HG03432 (cell line): ENCODE measurements around the gene KNSTRN.
A peak's percentile ranks its signal among the peaks of the same experiment; 100 is the strongest.

Source experiments
- ATAC-seq: cut with Tn5 transposase; IDR thresholded peaks from one replicate; pipeline ENCODE4 v1.9.1; 2021; ENCODE audit warnings: mild to moderate bottlenecking, moderate library complexity; ENCODE audit not compliant: unreplicated experiment

The KNSTRN gene

DNA sequence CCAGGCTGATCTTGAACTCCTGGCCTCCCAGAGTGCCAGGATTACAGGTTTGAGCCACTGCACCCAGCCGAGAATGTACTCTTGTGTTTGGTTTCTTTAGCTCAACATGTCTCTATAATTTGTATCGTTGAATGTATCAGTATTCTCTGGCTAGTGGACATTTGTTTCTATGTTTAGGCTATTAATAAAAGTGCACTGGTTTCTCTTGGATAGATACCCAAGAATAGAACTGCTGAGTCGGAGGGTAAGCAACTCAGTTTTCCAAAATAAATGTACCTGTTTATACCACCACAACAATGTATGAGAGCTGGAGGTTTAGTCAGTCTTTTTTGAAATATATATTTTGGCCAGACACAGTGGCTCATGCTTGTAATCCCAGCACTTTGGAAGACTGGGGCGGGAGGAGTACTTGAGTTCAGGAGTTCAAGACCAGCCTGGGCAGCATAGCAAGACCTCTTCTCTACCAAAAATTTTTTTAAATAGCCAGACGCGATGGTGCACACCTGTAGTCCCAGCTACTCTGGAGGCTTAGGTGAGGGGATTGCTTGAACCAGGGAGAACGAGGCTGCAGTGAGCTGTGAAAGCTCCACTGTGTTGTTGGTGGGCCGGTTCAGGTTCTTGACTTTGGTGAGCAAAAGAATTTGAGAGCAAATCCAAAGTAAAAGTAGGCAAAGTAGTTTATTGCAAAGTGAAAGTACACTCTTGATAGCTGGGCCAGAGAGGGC lies 15.3 kb downstream of the KNSTRN start:
- no peak for ATAC-seq

DNA sequence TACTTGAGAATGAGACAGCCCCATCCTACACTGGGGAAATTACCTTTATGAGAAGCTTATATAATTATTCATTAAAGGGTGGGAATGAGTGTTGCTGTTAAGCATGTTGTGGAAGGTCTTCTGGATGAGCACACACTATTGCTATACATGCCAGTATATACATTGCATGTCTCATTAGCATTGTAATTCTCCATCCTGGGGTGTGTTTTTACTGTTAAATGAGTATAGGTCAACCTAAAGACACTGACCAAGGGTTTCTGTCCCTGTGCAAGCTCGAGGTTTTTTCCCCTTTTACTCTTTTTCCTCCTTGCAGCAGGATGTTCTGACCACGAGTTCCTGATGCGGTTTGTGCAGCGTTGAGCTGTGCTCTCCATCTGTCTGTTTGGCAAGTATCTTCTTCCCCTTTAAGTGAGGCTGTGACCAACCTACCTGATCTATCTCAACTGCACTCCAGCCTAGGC lies 15.9 kb downstream of the KNSTRN start:
- ATAC-seq: peak; percentile 81

DNA sequence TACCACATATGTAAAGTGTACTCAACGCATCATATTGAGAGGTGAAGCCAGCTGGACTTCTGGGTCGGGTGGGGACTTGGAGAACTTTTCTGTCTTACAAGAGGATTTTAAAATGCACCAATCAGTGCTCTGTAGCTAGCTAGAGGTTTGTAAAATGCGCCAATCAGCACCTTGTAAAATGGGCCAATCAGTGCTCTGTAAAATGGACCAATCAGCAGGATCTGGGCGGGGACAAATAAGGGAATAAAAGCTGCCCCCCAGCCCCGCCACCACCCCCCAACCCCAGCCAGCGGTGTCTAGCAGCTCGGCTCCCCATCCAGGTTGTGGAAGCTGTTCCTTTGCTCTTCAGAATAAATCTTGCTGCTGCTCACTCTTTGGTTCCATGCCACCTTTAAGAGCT lies 16.8 kb downstream of the KNSTRN start:
- ATAC-seq: no peak

GRCh38 chr15:40405501-40406381 lies 23.2 kb downstream of the KNSTRN start, which contains the start of gene IVD:
Gene IVD, plus strand, starts transcription at chr15:40405795. Its CDS starts 33 bp downstream, at chr15:40405828.
- ATAC-seq: peak; percentile 90

- ATAC-seq: peak; percentile 56
Observed at GRCh38 chr15:40407330-40407990, 24.9 kb downstream of the KNSTRN start.

DNA sequence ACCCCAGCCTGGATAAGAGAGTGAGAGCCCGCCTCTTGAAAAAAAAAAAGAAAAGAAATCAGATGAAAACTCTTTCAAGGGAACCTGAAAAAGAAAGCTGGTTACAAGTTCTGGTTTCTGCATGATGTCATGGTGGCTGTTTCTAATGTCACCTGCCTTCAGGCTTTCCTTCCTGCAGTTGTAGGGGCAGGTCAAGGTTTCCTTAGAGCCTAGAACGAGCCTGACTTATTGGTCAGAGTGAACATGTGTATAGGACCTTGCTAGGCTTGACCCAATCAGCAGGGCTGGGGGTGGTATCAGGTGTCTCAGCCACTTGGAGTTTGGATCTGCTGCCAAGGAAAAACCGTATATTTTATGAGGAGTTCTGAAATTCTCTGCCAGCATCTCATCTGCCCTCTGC lies 26.8 kb downstream of the KNSTRN start:
- no peak for ATAC-seq

DNA sequence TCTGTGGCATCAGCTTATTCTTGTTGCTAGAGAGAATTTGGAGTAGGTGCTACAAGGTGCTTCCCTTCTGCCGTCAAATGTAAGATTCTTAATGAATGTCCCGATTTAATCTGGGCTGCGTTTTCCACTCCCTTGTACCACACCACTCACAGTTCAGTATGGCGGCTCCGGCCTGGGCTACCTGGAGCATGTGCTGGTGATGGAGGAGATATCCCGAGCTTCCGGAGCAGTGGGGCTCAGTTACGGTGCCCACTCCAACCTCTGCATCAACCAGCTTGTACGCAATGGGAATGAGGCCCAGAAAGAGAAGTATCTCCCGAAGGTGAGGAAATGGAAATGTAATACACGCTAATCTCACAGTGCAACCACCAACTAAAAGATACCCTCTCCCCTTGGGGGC lies 28.0 kb downstream of the KNSTRN start:
- no peak for ATAC-seq

GRCh38 chr15:40412095-40412759 lies 29.7 kb downstream of the KNSTRN start:
- ATAC-seq: no peak

- ATAC-seq: no peak
Observed at GRCh38 chr15:40413036-40413435, 30.5 kb downstream of the KNSTRN start.

DNA sequence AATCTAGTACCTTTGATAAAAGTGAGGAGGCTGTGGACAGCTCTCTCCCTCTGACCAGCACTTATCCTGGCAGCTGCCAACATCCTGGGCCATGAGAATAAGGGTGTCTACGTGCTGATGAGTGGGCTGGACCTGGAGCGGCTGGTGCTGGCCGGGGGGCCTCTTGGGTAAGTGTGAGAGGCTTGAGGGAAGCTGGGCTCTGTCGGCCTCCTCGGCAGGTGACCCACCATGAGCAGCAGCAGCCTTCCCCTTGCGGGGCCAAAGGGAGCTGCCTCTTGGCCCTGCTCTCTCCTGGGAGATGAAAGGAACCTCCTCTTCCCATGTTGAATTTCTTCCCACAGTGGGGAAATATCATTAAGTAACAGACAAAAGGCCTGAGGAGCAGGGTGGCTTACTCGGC lies 32.3 kb downstream of the KNSTRN start:
- no peak for ATAC-seq

GRCh38 chr15:40415226-40415625 lies 32.7 kb downstream of the KNSTRN start:
- no peak for ATAC-seq

DNA sequence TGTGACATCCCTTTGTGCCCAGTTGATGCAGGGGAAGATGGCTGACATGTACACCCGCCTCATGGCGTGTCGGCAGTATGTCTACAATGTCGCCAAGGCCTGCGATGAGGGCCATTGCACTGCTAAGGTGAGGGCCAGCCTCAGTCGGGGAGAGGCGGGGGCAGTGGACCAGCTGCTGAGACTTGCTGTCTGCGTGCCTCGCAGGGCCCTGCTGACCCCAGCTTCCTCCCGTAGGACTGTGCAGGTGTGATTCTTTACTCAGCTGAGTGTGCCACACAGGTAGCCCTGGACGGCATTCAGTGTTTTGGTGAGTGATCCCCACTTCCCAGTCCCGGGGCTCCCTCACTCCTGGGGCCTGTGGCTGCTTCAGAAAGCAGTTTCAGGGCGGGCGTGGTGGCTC lies 33.5 kb downstream of the KNSTRN start:
- ATAC-seq: no peak

- ATAC-seq: no peak
Observed at GRCh38 chr15:40418126-40418525, 35.6 kb downstream of the KNSTRN start.

- ATAC-seq: no peak
Observed at GRCh38 chr15:40420071-40420713, 37.7 kb downstream of the KNSTRN start.

DNA sequence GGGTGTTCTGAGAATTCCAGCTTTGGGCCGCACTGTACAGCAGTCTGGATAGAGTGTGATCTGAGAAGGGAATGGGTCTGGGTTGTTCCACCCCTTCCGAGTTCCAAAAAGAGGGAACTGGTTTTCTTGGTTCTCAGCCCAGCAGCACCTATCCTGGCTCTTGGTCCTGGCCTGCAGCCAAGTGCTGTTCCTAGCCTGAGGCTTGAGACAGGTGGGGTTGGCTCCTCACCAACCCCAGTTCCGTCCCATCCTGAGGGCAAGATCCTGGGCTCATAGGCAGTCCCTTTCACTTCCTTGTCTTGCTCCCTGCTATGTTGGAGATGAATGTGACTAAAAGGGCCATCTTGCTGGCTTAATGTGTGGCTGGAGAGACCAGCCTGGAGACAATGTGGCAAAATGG lies 38.3 kb downstream of the KNSTRN start:
- ATAC-seq: no peak

GRCh38 chr15:40421246-40422157 lies 39.0 kb downstream of the KNSTRN start:
- peak; percentile 82 for ATAC-seq

DNA sequence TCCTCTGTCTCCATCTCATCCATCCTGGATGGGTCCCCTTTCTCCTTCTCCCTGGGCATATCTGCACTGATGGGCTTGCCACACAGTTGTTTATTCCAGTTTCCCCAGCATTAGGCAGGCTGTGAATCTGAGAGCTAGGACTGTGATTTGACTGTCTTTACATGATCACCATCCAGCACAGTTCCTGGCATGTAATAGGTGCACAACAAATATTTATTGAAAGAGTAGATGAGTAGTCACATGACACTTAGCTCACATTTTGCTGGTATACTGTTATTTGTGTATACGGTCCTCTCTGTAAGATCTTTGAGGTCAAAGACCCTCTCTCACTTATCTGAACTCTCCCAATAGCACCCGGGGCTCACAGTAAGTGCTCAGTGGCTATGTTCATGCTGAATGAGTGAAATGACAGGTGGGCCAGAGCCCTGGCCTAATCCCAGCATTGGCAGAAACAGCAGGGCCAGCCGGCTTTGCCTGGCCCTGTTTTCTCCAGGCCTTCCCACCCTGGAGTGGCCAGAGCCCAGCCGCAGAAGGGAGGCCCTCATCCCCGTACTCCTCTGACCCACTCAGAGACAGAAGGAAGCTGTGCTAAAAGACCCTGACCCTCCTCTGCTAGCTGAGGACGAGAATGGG lies 42.1 kb downstream of the KNSTRN start:
- no peak for ATAC-seq

GRCh38 chr15:40425681-40426080 lies 43.2 kb downstream of the KNSTRN start:
- ATAC-seq: no peak

GRCh38 chr15:40427188-40427587 lies 44.7 kb downstream of the KNSTRN start:
- ATAC-seq: no peak
